CD4-positive, alpha-beta T cell treated with Interleukin-17A for 4 hours (primary cell): Measurements from ENCODE around the gene FAM20B.

ENCODE experiments used
- DNase-seq: peaks from one replicate; pipeline ENCODE4 v3.0.0-alpha.2; 2020; ENCODE audit warnings: mixed read lengths

The FAM20B gene

DNA sequence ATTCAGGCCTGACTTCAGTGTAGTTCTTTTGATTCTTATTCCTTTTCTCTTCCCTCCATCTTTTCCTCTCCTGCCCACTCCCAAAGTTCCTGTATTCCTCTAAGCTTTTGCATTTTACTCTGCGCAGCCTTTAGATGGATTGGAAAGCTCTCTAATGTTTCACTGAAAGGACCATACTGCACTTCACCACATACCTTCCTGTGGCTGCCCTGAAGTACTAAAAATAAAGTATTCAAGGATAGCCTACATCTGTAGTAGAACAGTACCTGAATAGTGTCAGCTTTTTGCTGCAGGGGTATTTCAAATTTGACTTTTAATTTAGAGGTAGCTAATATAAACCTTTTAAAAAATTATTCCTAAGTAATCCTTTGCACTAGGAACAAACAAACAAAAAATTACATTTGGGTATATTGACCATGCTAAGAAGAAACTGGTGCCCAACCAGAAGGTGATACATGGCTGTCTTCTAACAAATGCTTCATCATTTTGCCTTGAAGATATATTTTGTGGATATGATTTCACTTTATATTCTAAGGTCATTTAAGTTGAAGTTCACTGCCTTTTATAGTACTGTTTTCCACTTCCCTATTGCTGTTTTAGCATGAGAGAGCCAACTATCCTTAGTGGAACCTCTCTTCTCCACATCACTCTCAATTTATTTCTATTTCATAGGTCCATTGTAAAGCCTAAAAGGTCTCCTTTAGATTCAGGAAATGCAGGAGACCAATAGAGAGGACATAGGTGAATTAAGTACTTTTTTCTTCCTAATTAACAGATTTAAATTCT lies 22.8 kb downstream of the FAM20B start:
- DNase-seq: no peak

DNA sequence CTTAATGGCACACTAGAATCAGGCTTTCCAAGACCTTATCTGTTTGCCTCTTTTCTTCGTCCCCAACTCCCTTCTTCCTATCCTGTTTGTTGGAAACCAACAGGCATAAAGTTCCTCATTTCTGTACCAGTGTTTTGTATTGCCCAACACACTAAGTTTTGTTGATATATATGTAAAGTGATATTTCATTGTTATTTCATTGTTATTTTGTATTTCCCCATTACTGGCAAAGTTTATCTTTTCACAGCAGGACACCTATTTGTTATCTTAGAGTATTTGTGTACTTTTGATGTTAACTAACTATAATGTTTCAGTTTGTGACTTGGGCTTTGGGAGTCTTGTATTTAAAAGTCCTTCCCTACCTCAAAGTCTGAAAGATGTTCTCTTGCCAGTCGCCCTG lies 27.1 kb downstream of the FAM20B start:
- DNase-seq: no peak

DNA sequence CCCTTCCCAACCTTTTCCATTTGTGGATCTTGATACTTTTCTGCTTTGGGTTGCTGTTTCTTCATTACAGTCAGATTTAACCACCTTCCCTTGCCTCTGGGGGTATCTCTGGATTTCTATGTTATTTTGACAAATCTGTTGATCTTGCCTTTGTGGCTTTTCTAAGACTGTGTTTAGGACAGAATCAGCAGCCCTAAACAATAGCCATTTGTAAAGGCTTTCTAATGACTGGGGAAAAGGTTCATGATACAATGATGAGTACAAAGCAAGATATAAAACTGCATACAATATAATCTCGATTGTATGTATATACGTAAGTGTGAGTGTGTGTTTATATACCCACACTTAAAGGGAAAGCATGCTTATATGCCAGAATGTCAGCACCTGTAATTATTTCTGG lies 27.8 kb downstream of the FAM20B start:
- DNase-seq: no peak

DNA sequence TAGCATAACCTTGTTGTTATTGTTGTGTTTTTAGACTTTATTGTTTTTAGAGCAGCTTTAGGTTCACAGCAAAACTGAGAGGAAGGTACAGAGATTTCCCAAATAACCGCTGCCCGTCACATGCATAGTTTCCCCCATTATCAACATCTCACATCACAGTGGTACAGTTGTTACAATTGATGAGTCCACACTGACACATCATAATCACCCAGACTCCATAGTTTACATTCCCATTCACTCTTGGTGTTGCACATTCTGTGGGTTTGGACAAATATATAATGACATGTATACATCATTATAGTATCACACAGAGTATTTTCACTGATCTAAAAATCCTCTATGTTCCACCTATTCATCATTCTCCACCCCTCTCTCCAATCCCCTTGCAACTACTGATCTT lies 30.2 kb downstream of the FAM20B start:
- DNase-seq: no peak

DNA sequence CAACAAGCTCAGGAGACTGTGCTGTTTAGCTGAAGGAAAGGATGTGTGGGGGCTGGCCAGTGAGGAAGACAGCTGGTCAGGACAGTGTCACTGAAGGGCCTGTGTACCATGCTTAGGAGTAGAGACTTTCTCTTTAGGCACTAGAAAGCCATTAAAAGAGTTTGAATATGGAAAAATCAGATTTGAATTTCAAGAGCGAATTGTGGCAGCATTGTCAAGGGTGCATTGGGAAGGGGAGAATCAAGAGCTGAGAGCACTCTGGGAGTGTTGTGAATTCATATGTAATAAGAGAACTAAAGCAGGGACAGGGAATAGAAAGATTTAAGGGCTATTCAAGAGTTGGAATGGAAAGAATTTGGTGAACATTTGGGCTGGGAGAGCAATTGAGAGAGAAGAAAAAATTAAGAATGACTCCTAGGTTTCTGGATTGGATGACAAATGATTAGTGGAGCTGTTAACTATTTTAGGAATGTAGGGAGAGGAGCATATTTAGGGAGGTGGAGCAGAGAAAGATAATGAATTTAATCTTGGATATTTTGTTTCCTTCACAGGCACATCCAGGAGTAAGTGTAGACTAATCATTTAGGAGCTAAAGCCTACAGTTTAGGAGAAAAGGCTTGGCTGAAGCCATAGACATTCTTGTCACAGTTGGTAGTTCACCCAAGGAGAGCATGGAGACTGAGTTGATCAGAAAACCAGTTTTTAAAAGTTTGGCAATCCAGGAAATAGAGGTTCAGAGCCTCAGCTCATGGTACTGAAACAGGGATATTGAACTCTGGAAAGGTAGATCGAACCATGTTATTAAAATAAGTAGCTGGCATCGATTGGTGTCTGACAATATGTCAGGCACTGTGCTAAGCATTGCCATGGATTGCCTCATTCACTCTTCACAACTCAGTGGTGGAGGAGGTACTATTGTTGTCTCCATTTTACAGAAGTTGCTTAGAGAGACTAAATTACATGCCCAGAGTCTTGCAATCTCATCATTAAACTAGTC lies 33.1 kb downstream of the FAM20B start:
- no peak for DNase-seq

DNA sequence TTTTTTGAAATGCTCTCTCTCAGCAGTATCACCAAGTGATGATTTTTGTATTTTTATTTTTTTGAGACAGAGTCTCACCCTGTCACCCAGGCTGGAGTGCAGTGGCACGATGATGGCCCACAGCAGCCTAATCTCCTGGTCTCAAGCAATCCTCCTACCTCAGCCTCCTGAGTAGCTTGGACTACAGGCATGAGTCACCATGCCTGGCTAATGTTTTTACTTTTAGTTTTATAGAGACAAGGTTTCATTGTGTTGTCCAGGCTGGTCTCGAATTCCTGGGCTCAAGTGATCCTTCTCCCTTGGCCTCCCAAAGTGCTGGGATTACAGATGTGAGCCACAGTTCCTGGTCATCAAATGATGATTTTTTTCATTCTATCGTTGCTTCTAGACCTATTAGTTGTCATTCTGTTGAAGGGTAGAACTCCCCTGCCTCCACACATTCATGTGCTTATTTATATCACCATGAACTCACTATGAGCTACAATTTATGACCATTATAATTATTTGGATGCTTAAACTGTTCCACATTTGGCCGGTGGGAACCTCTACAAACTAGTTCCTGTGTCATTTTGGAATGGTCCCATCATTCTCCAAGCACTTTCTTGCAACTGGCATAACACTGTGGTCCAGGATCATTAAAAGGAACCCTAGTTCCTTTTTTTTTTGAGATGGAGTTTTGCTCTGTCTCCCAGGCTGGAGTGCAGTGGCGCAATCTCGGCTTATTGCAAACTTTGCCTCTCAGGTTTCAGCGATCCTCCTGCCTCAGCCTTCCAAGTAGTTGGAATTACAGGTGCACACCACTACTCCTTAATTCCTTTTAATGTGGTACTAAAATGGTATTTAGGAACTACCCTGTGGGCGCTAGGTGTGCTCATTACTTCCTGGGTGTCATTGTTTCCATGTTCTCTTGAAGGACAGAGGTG lies 35.9 kb downstream of the FAM20B start:
- no peak for DNase-seq

DNA sequence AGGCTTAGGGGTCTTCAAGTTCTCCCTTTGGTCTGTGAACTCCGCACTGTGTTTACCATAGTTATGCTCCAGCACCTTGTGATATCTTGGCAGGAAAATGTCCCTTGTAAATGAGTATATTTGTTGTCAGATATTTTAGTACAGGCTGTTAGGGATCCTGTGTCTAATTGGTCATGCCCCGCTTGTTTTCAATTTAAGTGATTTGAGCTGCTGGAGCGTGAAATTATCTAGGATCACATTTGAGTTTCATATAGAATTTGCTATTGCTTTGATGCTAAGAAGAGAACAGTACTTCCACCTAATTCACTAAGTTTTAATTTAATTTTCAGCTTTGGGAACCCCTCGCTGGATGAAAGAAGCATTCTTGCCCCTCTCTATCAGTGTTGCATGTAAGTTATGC lies 40.8 kb downstream of the FAM20B start:
- DNase-seq: no peak

DNA sequence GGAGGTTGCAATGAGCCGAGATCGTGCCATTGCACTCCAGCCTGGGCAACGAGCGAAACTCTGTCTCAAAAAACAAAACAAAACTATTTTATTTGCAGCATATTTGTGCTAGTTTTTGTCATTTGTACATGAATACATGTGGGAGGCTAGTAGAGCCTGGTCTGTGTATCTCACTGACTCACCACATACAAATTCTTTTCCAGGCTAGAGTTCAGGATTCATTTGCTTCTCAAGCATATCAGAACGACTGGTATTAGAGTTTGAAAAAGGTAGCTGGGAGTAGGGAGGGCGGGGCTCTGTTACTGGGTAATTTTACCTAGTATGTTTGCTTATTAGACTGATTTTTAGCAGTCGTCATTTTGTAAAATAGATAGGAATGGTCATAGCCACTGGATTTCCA lies 51.7 kb downstream of the FAM20B start:
- DNase-seq: no peak

DNA sequence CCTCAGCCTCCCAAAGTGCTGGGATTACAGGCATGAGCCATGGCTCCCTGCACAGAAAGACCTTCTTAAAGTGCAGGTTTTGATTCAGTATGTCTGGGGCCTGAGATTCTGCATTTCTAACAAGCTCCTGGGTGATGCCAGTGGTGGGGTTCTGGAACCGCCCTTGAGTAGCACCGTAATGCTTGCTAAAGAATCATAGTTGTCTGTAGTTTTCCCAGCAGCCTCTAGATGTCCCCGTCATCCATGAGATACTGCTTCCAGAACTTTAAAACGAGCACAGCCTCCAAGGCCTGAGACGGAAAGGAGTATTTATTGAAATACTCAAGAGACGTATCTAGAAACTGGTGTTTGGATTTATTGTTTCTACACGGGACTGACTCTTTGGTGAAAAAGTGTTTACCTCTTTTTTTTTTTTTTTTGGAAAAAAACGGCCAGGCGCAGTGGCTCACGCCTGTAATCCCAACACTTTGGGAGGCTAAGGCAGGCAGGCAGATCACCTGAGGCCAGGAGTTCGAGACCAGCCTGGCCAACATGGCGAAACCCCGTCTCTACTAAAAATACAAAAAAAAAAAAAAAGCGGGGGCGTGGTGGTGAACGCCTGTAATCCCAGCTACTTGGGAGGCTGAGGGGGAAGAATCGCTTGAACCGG lies 53.5 kb downstream of the FAM20B start:
- DNase-seq: peak; percentile 67

DNA sequence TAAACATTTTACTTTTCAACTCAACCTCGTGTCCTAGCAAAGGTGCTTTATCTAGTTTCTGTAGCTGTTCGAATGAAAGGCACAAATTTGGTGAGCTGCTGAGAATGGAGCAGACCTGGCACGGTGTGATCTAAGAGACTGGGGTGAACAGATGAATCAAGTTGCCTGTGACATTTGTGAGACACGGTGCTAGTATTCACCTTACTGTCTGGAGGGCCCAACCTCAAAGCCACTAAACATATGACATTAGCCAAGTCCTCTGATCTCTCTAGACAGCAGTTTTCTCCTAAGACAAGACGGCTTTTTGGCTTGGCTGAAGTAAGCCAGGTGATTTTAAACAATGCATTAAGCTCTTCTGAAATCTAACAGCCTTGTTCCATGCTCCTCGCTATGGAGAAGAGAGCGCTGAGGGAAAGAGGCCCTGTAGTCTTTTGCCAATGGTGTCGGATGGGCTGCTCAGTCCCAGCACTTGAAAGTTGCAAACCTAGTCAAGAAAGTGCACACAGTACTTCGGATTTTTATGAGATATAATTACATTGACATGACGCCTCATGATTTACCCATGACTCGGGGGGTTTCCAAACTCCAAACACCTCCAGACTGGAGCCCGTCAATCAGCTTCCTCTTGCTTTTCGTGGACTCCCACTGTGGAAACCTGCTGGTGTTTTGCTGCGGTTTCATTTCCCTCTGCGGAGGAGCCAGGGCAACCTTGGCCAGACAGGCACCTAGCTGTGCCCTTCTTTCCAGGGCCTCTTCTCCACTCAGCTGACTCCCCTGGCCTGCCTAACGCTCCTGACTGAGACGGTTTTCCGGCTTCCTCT lies 55.4 kb downstream of the FAM20B start:
- peak; percentile 54 for DNase-seq

DNA sequence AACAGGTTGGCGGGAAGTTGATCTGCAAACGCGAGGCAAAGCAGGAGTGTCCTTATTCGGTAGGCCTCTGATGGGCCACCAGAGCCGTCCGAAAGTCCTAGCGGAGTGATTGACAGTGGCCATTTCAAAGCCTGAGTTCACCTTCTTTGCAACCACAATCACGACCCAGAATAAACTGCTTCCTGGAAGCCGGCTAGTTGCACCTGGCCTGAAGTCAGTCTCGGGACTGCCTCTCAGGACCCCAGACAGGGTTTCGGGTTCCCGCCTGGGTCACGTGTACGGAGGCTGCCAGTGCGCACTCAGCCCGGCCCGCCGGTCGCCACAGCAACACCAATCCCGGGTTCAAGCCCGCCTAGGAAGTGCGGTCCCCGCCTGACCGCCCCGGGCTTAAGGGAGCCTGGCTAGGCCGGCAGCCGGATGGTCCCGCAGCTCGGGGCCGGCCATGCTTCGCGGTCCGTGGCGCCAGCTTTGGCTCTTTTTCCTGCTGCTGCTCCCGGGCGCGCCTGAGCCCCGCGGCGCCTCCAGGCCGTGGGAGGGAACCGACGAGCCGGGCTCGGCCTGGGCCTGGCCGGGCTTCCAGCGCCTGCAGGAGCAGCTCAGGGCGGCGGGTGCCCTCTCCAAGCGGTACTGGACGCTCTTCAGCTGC lies 56.1 kb downstream of the FAM20B start, which contains the start of gene TOR3A:
TOR3A (plus strand) TSS at position 384 of the 646 bp plus-strand sequence; CDS start at position 443, 59 bp downstream.
- DNase-seq: peak; percentile 85

DNA sequence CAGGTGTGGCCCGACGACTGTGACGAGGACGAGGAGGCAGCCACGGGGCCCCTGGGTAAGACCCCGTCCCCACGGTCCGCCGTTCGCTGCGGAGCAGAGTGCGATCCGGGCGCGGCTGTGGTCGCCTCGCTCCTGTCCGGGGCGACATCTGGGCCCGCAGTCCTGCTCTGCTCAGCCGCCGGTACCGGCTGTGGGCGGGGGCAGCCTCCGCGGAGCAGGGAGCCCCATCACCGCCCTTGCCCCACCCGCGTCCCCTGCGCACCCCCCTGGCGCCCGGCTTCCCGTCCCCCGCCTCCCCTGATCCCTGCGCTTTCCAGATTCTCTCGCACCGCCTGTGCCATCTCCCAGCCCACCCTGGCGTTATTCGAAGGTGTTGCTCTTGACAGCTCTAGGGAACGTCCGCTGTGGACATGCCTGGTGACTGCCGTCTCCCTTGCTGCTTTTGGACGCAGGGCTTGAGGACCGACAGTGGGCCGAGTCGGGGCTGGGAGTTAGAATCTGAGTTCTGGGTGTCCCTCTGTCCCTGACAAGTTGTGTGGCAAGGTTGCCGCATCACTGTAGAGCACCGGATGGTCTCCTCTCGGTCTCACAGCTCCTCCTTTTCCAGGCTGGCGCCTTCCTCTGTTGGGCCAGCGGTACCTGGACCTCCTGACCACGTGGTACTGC lies 56.8 kb downstream of the FAM20B start:
- peak; percentile 51 for DNase-seq

DNA sequence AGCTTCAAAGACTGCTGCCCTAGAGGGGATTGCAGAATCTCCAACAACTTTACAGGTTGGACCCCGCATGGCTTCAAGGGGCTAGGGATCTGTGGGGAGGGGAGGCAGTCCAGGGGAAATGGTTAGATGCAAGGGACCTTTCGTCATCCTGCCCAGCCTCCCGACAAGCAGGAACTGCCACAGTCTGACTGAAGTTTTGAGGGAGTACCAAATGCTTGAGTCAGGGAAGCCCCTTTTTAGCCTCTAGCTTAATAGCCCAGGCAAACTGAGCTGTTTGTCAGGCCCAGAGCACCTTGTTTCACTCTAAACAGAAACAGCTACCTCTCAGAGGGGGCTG lies 57.3 kb downstream of the FAM20B start:
- DNase-seq: peak; percentile 43

DNA sequence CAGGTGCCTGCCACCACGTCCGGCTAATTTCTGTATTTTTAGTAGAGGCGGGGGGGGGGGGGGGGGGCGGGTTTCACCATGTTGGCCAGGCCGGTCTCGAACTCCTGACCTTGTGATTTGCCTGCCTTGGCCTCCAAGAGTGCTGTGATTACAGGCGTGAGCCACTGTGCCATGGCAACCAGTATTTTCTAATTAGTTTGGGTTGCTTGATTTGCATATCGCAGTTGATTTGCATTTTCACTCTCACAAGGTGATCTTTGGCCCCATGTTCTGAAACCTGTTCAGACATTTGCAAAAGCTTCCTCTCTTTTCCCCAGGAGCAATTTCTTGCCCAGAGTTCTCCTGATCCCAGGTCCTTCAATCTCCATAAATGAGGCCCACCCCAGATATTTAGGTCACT lies 57.8 kb downstream of the FAM20B start:
- DNase-seq: no peak

DNA sequence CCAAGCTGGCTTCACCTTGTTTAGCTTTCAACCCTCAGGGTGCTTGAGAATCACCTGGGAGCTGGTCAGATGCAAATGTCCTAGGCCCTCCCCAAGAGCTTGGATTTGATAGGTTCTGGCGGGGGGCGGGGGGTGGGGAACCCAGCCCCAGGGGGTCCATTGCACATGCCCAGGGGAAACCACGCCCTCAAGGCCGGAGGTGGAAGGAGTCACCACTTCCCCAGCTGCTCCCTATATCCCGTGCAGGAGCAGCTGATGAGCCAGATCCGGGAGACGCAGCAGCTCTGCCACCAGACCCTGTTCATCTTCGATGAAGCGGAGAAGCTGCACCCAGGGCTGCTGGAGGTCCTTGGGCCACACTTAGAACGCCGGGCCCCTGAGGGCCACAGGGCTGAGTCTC lies 62.0 kb downstream of the FAM20B start:
- no peak for DNase-seq

DNA sequence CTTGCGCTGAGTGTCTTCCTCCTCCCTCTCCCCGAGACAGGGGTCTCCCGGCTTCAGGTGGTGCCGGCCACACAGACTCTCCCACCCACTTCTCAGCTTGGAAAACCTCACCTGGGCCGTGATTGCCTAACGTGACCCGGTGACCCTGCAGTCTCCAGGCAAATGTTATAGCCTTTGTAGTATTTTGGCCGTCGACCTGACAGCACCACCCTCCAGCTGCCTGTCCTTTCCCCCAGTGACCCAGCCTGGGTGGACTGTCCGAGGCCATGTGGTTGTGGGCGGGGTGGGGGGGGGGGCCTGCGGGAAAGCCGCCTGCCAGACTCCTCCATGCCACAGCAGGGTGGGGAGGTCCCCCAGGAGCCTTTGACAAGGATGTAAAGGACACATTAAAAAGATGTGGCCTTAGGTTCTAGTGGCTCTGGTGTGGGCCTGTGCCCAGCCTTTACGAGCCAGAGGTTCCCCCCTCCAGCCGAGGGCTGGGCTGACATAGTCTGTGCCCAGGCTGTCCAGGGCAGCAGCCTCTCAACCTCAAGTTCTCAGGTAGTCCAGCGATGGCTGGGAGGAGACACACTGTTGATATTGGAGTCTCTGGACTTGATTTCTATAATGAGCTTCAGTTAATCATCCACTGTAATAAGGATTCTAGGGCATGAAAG lies 64.3 kb downstream of the FAM20B start:
- DNase-seq: no peak

DNA sequence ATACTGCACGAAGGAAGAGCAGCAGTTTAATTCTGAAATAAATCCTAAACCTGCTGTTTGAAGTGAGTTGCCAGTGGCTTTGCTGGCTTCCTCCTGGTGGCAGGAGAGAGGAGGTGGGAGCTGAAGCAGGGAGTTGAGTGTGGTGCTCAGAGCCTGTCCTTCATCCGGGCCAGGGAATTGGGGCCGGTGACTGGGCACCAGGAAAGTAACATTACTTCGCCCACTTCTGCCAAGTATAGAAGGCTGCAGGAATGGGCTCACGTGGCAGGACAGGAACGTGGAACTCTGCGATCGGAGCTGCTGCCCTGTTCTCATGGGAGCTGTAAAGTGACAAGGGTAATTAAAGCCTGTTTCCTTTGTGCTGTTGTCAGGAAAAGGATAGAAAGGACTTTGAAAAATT lies 64.8 kb downstream of the FAM20B start:
- no peak for DNase-seq

DNA sequence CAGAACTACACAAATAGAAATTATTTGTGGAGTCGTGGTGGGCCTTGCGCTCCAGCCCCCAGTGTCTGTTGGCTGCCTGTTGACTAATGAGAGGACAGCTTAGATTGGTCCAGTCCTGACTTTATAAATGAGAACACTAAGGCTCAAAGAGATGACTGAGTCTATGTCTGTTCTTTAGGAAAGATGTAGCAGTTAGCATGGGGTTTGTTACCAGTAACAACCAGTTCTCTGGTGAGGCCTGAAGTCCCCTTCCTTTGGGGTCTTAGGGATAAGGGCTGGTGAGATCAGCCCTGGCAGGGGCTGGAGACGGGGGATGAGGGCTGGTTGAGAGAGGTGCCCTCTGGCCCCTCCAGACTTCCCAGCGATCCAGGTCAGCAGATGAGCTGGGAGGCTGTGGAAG lies 65.2 kb downstream of the FAM20B start:
- DNase-seq: no peak

DNA sequence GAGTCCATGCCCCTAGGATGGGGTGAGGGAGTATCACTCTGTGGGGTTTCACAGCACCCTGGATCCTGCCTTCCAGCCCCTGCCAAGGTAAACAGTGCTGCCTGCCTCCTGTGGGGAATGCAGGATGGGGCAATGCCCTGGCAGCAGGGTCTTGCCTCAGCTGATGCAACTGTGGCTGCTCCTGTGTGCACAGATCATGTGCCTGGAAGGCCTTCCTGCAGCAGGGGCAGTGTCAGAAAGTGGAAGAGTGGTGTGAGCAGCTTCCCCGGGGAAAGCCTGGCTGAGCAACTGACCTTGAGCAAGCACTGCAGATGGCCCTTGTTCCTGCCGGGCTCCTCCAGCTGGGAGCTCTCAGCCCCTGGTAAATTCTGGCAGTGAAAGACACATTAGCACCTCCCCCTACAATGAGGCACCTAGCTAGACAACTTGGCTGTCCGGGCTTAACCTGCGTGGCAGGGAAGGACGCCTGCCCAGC lies 66.0 kb downstream of the FAM20B start:
- DNase-seq: no peak
